ENCODE data around the gene GP1BA.

- TF ChIP-seq POLR2AphosphoS5 (IDR thresholded peaks at IDR 0.05; ENCODE audit: low read depth, low read length) = no peak
- TF ChIP-seq POLR2A (IDR thresholded peaks at IDR 0.05; ENCODE audit: low read depth, low read length) = peak; percentile 82
- TF ChIP-seq TAF1 (IDR thresholded peaks at IDR 0.05; ENCODE audit: borderline replicate concordance, low read depth, low read length) = peak; percentile 92
These were observed 35.7 kb downstream of the GP1BA start, which contains the start of gene SPAG7 for GRCh38 chr17:4967539-4968485.

All from GM12892 (cell line).